ENCODE data around the gene MYH10.

MYH10 gene

DNA sequence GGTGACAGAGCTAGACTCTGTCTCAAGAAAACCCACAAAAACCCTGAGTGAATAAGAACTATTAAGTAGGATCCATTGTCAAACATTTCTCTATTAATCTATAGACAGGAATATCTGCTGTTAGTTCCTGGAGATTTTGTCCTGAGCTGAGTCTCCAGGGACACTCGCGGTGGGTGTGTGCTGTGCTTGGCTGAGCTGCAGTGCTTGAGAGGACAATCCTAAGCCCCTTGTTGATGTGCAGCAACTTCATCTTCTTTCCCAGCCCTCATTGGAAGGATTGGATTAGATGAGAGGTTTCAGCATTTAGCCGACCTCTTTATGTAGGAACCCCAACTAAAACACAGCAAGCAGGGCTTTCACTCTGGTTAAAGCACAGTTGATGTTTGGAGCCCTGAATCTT is 161.5 kb downstream of the MYH10 start:
- H3K4me3 ChIP-seq (ENCODE audit: low read depth in 1 of 2, low read length in 2 of 2) = no peak overlapping the region
- no peaks in the 10 kb centered on the region for H3K9me3 ChIP-seq (ENCODE audit: control insufficient read depth in 1 of 2, low read length in 2 of 2)
- H3K27me3 ChIP-seq (ENCODE audit: low read depth, low read length) = no peaks in the 10 kb centered on the region
- peaks cover 39 to 48% of the 10 kb centered on the region in 2 donors for H3K36me3 ChIP-seq (ENCODE audit: control insufficient read depth in 1 of 2, insufficient read depth in 2 of 2, low read length in 2 of 2)
- no peak overlapping the region for H3K27ac ChIP-seq (ENCODE audit: low read length)
- H3K4me1 ChIP-seq (ENCODE audit: control insufficient read depth in 1 of 2, insufficient read depth in 2 of 2, low read length in 2 of 2) = peaks cover 9 to 36% of the 10 kb centered on the region in 2 donors

GRCh38 chr17:8468127-8468526 is 162.4 kb downstream of the MYH10 start:
- Histone ChIP-seq H3K4me1 (ENCODE audit: control insufficient read depth in 1 of 2, insufficient read depth in 2 of 2, low read length in 2 of 2) (peaks cover 9 to 36% of the 10 kb centered on the region in 2 donors), H3K4me3 (ENCODE audit: low read depth in 1 of 2, low read length in 2 of 2) (no peak overlapping the region), H3K36me3 (ENCODE audit: control insufficient read depth in 1 of 2, insufficient read depth in 2 of 2, low read length in 2 of 2) (peaks cover 47 to 51% of the 10 kb centered on the region in 2 donors), H3K27ac (ENCODE audit: low read length) (no peak overlapping the region), H3K9me3 (ENCODE audit: control insufficient read depth in 1 of 2, low read length in 2 of 2) (no peaks in the 10 kb centered on the region), H3K27me3 (ENCODE audit: low read depth, low read length) (no peaks in the 10 kb centered on the region)

DNA sequence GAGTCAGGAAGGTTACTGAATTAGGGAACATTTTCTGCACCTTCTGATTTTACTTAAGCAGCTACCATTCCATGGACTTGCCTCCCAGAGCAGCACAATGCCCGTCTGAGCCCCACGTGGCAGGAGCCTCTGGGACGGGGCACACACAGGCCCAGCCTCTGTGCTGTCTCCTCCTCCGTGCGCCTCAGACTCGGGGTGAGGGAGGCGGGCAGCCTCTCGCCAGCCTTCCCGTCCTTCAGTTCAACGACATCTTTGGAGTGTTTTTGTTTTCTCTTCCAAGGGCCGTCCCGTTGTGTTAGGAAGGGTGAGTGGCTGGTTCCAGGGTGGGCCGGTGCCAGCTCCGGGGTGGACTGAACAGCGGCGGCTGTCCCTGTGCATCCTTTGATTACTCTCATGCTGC is 163.0 kb downstream of the MYH10 start:
- no peaks in the 10 kb centered on the region for H3K27me3 ChIP-seq (ENCODE audit: low read depth, low read length)
- no peak overlapping the region for H3K4me3 ChIP-seq (ENCODE audit: low read depth in 1 of 2, low read length in 2 of 2)
- peaks cover 9 to 36% of the 10 kb centered on the region in 2 donors for H3K4me1 ChIP-seq (ENCODE audit: control insufficient read depth in 1 of 2, insufficient read depth in 2 of 2, low read length in 2 of 2)
- H3K27ac ChIP-seq (ENCODE audit: low read length) = no peak overlapping the region
- no peaks in the 10 kb centered on the region for H3K9me3 ChIP-seq (ENCODE audit: control insufficient read depth in 1 of 2, low read length in 2 of 2)
- H3K36me3 ChIP-seq (ENCODE audit: control insufficient read depth in 1 of 2, insufficient read depth in 2 of 2, low read length in 2 of 2) = peaks cover 53 to 57% of the 10 kb centered on the region in 2 donors

GRCh38 chr17:8466873-8467272 is 163.7 kb downstream of the MYH10 start:
- Histone ChIP-seq H3K36me3 (ENCODE audit: control insufficient read depth in 1 of 2, insufficient read depth in 2 of 2, low read length in 2 of 2) (peaks cover 56 to 61% of the 10 kb centered on the region in 2 donors), H3K9me3 (ENCODE audit: control insufficient read depth in 1 of 2, low read length in 2 of 2) (no peaks in the 10 kb centered on the region), H3K27ac (ENCODE audit: low read length) (no peak overlapping the region), H3K4me1 (ENCODE audit: control insufficient read depth in 1 of 2, insufficient read depth in 2 of 2, low read length in 2 of 2) (peaks cover 9 to 36% of the 10 kb centered on the region in 2 donors), H3K4me3 (ENCODE audit: low read depth in 1 of 2, low read length in 2 of 2) (no peak overlapping the region), H3K27me3 (ENCODE audit: low read depth, low read length) (no peaks in the 10 kb centered on the region)

- no peak overlapping the region for H3K4me3 ChIP-seq (ENCODE audit: low read depth in 1 of 2, low read length in 2 of 2)
- no peaks in the 10 kb centered on the region for H3K9me3 ChIP-seq (ENCODE audit: control insufficient read depth in 1 of 2, low read length in 2 of 2)
- peaks cover 9 to 36% of the 10 kb centered on the region in 2 donors for H3K4me1 ChIP-seq (ENCODE audit: control insufficient read depth in 1 of 2, insufficient read depth in 2 of 2, low read length in 2 of 2)
- no peak overlapping the region for H3K27ac ChIP-seq (ENCODE audit: low read length)
- no peaks in the 10 kb centered on the region for H3K27me3 ChIP-seq (ENCODE audit: low read depth, low read length)
- H3K36me3 ChIP-seq (ENCODE audit: control insufficient read depth in 1 of 2, insufficient read depth in 2 of 2, low read length in 2 of 2) = peaks cover 55 to 61% of the 10 kb centered on the region in 2 donors
Measured at GRCh38 chr17:8466456-8466855, 164.1 kb downstream of the MYH10 start.

GRCh38 chr17:8465759-8466158 is 164.8 kb downstream of the MYH10 start:
- Histone ChIP-seq H3K36me3 (ENCODE audit: control insufficient read depth in 1 of 2, insufficient read depth in 2 of 2, low read length in 2 of 2) (peaks cover 55 to 63% of the 10 kb centered on the region in 2 donors), H3K9me3 (ENCODE audit: control insufficient read depth in 1 of 2, low read length in 2 of 2) (no peaks in the 10 kb centered on the region), H3K27me3 (ENCODE audit: low read depth, low read length) (no peaks in the 10 kb centered on the region), H3K4me1 (ENCODE audit: control insufficient read depth in 1 of 2, insufficient read depth in 2 of 2, low read length in 2 of 2) (peaks cover 9 to 33% of the 10 kb centered on the region in 2 donors), H3K4me3 (ENCODE audit: low read depth in 1 of 2, low read length in 2 of 2) (no peak overlapping the region), H3K27ac (ENCODE audit: low read length) (no peak overlapping the region)

- peaks cover 59 to 65% of the 10 kb centered on the region in 2 donors for H3K36me3 ChIP-seq (ENCODE audit: control insufficient read depth in 1 of 2, insufficient read depth in 2 of 2, low read length in 2 of 2)
- H3K4me3 ChIP-seq (ENCODE audit: low read depth in 1 of 2, low read length in 2 of 2) = no peak overlapping the region
- H3K27me3 ChIP-seq (ENCODE audit: low read depth, low read length) = no peaks in the 10 kb centered on the region
- no peak overlapping the region for H3K27ac ChIP-seq (ENCODE audit: low read length)
- no peaks in the 10 kb centered on the region for H3K9me3 ChIP-seq (ENCODE audit: control insufficient read depth in 1 of 2, low read length in 2 of 2)
- peaks cover 9 to 29% of the 10 kb centered on the region in 2 donors for H3K4me1 ChIP-seq (ENCODE audit: control insufficient read depth in 1 of 2, insufficient read depth in 2 of 2, low read length in 2 of 2)
Measured at GRCh38 chr17:8465356-8465755, 165.2 kb downstream of the MYH10 start.

DNA sequence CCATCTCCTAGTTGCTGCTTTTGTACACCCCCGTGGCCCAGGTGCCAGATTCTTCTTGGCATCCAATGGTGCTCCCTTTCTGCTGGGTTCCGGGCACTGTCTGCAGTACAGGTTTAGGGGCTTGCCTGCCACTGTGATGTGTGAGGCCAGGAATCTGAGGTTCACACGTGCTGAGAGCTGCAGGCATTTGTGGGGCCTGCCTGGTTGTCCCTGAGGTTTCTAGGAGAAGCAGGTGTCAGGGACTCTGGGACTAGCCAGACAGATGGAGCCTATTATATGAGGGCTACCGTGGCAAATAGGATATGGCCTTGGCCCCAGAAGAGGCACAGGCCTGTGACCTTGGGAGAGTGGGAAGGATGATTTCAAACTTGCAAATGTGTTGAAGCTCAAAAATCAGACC is 165.6 kb downstream of the MYH10 start:
- no peaks in the 10 kb centered on the region for H3K27me3 ChIP-seq (ENCODE audit: low read depth, low read length)
- H3K27ac ChIP-seq (ENCODE audit: low read length) = no peak overlapping the region
- H3K4me3 ChIP-seq (ENCODE audit: low read depth in 1 of 2, low read length in 2 of 2) = no peak overlapping the region
- H3K4me1 ChIP-seq (ENCODE audit: control insufficient read depth in 1 of 2, insufficient read depth in 2 of 2, low read length in 2 of 2) = peaks cover 9 to 24% of the 10 kb centered on the region in 2 donors
- no peaks in the 10 kb centered on the region for H3K9me3 ChIP-seq (ENCODE audit: control insufficient read depth in 1 of 2, low read length in 2 of 2)
- peaks cover 64 to 70% of the 10 kb centered on the region in 2 donors for H3K36me3 ChIP-seq (ENCODE audit: control insufficient read depth in 1 of 2, insufficient read depth in 2 of 2, low read length in 2 of 2)

GRCh38 chr17:8463099-8463498 is 167.4 kb downstream of the MYH10 start:
- Histone ChIP-seq H3K4me3 (ENCODE audit: low read depth in 1 of 2, low read length in 2 of 2) (no peak overlapping the region), H3K27me3 (ENCODE audit: low read depth, low read length) (no peaks in the 10 kb centered on the region), H3K36me3 (ENCODE audit: control insufficient read depth in 1 of 2, insufficient read depth in 2 of 2, low read length in 2 of 2) (peaks cover 74 to 81% of the 10 kb centered on the region in 2 donors), H3K9me3 (ENCODE audit: control insufficient read depth in 1 of 2, low read length in 2 of 2) (no peaks in the 10 kb centered on the region), H3K27ac (ENCODE audit: low read length) (no peak overlapping the region), H3K4me1 (ENCODE audit: control insufficient read depth in 1 of 2, insufficient read depth in 2 of 2, low read length in 2 of 2) (peaks cover 9 to 23% of the 10 kb centered on the region in 2 donors)

DNA sequence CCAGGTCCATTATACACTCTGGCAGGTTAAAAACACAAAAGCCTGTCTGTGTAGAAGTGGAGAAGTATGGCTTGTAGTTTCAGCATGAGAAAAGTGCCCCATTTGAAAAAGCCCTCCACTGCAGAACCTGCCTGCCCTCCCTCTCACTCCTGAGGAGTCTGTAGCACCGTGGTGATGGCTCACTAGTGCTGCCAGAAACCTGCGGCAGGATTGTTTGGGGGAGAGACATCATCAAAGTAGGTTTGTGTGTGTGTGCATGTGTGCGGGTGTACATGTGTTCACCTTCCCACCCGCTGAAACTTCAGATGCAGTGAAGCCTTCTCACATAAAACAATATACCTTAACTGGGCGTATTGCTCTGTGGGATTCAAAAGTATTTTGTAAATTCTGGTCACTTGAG is 168.0 kb downstream of the MYH10 start:
- Histone ChIP-seq H3K4me3 (ENCODE audit: low read depth in 1 of 2, low read length in 2 of 2) (no peak overlapping the region), H3K27me3 (ENCODE audit: low read depth, low read length) (no peaks in the 10 kb centered on the region), H3K4me1 (ENCODE audit: control insufficient read depth in 1 of 2, insufficient read depth in 2 of 2, low read length in 2 of 2) (peaks cover 9 to 23% of the 10 kb centered on the region in 2 donors), H3K27ac (ENCODE audit: low read length) (no peak overlapping the region), H3K36me3 (ENCODE audit: control insufficient read depth in 1 of 2, insufficient read depth in 2 of 2, low read length in 2 of 2) (peaks cover 73 to 80% of the 10 kb centered on the region in 2 donors), H3K9me3 (ENCODE audit: control insufficient read depth in 1 of 2, low read length in 2 of 2) (no peaks in the 10 kb centered on the region)

DNA sequence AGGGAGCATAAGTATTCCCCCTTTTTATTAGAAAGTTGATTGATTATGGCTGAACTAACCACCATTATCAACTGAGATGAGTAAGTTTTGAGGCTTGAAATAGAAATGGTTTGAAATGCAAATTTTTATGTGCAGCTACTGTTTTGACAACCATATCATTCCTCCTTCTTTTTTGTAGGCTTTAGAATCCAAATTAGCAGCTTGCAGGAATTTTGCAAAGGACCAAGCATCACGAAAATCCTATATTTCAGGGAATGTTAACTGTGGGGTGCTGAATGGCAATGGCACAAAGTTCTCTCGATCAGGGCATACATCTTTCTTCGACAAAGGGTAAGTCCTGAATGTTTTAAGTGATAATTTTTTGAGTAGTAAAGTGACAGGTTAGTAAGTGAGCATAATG is 170.7 kb downstream of the MYH10 start:
- Histone ChIP-seq H3K4me3 (ENCODE audit: low read depth in 1 of 2, low read length in 2 of 2) (no peak overlapping the region), H3K36me3 (ENCODE audit: control insufficient read depth in 1 of 2, insufficient read depth in 2 of 2, low read length in 2 of 2) (peaks cover 82 to 90% of the 10 kb centered on the region in 2 donors), H3K27me3 (ENCODE audit: low read depth, low read length) (no peaks in the 10 kb centered on the region), H3K27ac (ENCODE audit: low read length) (no peak overlapping the region), H3K4me1 (ENCODE audit: control insufficient read depth in 1 of 2, insufficient read depth in 2 of 2, low read length in 2 of 2) (peaks cover 2 to 3% of the 10 kb centered on the region in 2 donors), H3K9me3 (ENCODE audit: control insufficient read depth in 1 of 2, low read length in 2 of 2) (no peaks in the 10 kb centered on the region)

GRCh38 chr17:8459107-8459506 is 171.4 kb downstream of the MYH10 start:
- Histone ChIP-seq H3K4me1 (ENCODE audit: control insufficient read depth in 1 of 2, insufficient read depth in 2 of 2, low read length in 2 of 2) (no peaks in the 10 kb centered on the region), H3K9me3 (ENCODE audit: control insufficient read depth in 1 of 2, low read length in 2 of 2) (no peaks in the 10 kb centered on the region), H3K27me3 (ENCODE audit: low read depth, low read length) (no peaks in the 10 kb centered on the region), H3K27ac (ENCODE audit: low read length) (no peak overlapping the region), H3K4me3 (ENCODE audit: low read depth in 1 of 2, low read length in 2 of 2) (no peak overlapping the region), H3K36me3 (ENCODE audit: control insufficient read depth in 1 of 2, insufficient read depth in 2 of 2, low read length in 2 of 2) (peaks cover 82 to 88% of the 10 kb centered on the region in 2 donors)
